ENCODE measurements around the gene ADD3. TPM values are rescaled to one million over a fixed set of nuclear protein-coding genes. Genes with fewer than 3 reads are reported as not detected.

Gene ADD3
- total RNA-seq, 2 experiments from 2014 or later = 273 to 302 TPM

- Mint-ChIP-seq H3K27me3 (no peaks in the 10 kb centered on the region), H3K36me3 (ENCODE audit: low read depth) (no peaks in the 10 kb centered on the region), H3K27ac (no peak overlapping the region), H3K4me1 (ENCODE audit: low read depth) (no peaks in the 10 kb centered on the region), H3K9me3 (no peaks in the 10 kb centered on the region), H3K4me3 (no peak overlapping the region)
- no peak overlapping the region for H3K27ac ChIP-seq (ENCODE audit: low read depth in 1 of 2, low read length in 2 of 2)
- intact Hi-C loops (cut with DNase I, micrococcal nuclease) = no loop called here
- DNase-seq = no peak
- no peaks in the 10 kb centered on the region for H3K4me1 ChIP-seq (ENCODE audit: insufficient read depth, low read length)
- CTCF ChIA-PET = no interaction called here
- no peak overlapping the region for H3K4me3 ChIP-seq (ENCODE audit: low read length)
- no peaks in the 10 kb centered on the region for H3K36me3 ChIP-seq (ENCODE audit: insufficient read depth, low read length)
- no peaks in the 10 kb centered on the region for H3K9me3 ChIP-seq (ENCODE audit: control insufficient read depth in 1 of 2, insufficient read depth in 1 of 2, low read length in 2 of 2)
- TF ChIP-seq CTCF (IDR thresholded peaks at IDR 0.05) = no peak
- POLR2A ChIA-PET = no interaction called here
- H3K27me3 ChIP-seq (ENCODE audit: control insufficient read depth in 1 of 2, insufficient read depth in 2 of 2, low read length in 2 of 2) = no peaks in the 10 kb centered on the region
- ATAC-seq (ENCODE audit: poor library complexity) = no peak
Measured at GRCh38 chr10:109962247-109962646, 45.5 kb upstream of the ADD3 start.

- Mint-ChIP-seq H3K9me3 (no peaks in the 10 kb centered on the region), H3K4me3 (no peak overlapping the region), H3K4me1 (ENCODE audit: low read depth) (no peaks in the 10 kb centered on the region), H3K27ac (no peak overlapping the region), H3K27me3 (no peaks in the 10 kb centered on the region), H3K36me3 (ENCODE audit: low read depth) (no peaks in the 10 kb centered on the region)
- no peaks in the 10 kb centered on the region for H3K9me3 ChIP-seq (ENCODE audit: control insufficient read depth in 1 of 2, insufficient read depth in 1 of 2, low read length in 2 of 2)
- ATAC-seq (ENCODE audit: poor library complexity) = no peak
- H3K4me3 ChIP-seq (ENCODE audit: low read length) = no peak overlapping the region
- CTCF ChIA-PET = interaction anchor here (1.0 kb wide), 1 partner anchor 79 kb away, joined by 3 read pairs; no protein-coding TSS in a partner anchor
- H3K27ac ChIP-seq (ENCODE audit: low read depth in 1 of 2, low read length in 2 of 2) = no peak overlapping the region
- H3K27me3 ChIP-seq (ENCODE audit: control insufficient read depth in 1 of 2, insufficient read depth in 2 of 2, low read length in 2 of 2) = no peaks in the 10 kb centered on the region
- POLR2A ChIA-PET = no interaction called here
- H3K4me1 ChIP-seq (ENCODE audit: insufficient read depth, low read length) = no peaks in the 10 kb centered on the region
- intact Hi-C loops (cut with DNase I, micrococcal nuclease) = no loop called here
- TF ChIP-seq CTCF (IDR thresholded peaks at IDR 0.05) = no peak
- DNase-seq = no peak
- no peaks in the 10 kb centered on the region for H3K36me3 ChIP-seq (ENCODE audit: insufficient read depth, low read length)
Measured at GRCh38 chr10:109963439-109963838, 44.3 kb upstream of the ADD3 start.

- DNase-seq (no peak), ATAC-seq (ENCODE audit: poor library complexity) (no peak)
- peaks cover 5% of the 10 kb centered on the region for H3K27me3 Mint-ChIP-seq
- intact Hi-C loops (cut with DNase I, micrococcal nuclease) = no loop called here
- POLR2A ChIA-PET = no interaction called here
- no peak overlapping the region for H3K4me3 ChIP-seq (ENCODE audit: low read length)
- no peak for TF ChIP-seq CTCF (IDR thresholded peaks at IDR 0.05)
- H3K4me1 Mint-ChIP-seq (ENCODE audit: low read depth) = no peaks in the 10 kb centered on the region
- no peak overlapping the region for H3K27ac Mint-ChIP-seq
- no peaks in the 10 kb centered on the region for H3K36me3 Mint-ChIP-seq (ENCODE audit: low read depth)
- CTCF ChIA-PET = interaction anchor here (0.8 to 1.1 kb wide), 2 partner anchors 27 to 30 kb away, joined by 3 to 4 read pairs; no protein-coding TSS in a partner anchor
- no peak overlapping the region for H3K4me3 Mint-ChIP-seq
- H3K9me3 Mint-ChIP-seq = no peaks in the 10 kb centered on the region
- no peaks in the 10 kb centered on the region for H3K27me3 ChIP-seq (ENCODE audit: control insufficient read depth in 1 of 2, insufficient read depth in 2 of 2, low read length in 2 of 2)
- H3K9me3 ChIP-seq (ENCODE audit: control insufficient read depth in 1 of 2, insufficient read depth in 1 of 2, low read length in 2 of 2) = no peaks in the 10 kb centered on the region
- H3K36me3 ChIP-seq (ENCODE audit: insufficient read depth, low read length) = no peaks in the 10 kb centered on the region
- H3K27ac ChIP-seq (ENCODE audit: low read depth in 1 of 2, low read length in 2 of 2) = no peak overlapping the region
- no peaks in the 10 kb centered on the region for H3K4me1 ChIP-seq (ENCODE audit: insufficient read depth, low read length)
Measured at GRCh38 chr10:109964318-109964717, 43.5 kb upstream of the ADD3 start.

Measured in CD4-positive, alpha-beta T cell (primary cell).